Loucy (cell line): ENCODE results near the gene PARP6.

Experiments used
- CTCF ChIP-seq: fragments of 200-600 bp; sonication (generic); conservative IDR thresholded peaks from 2 replicates; pipeline ENCODE4 v1.5.1; 2014; ENCODE audit warnings: mild to moderate bottlenecking, antibody characterized with exemption, low read length
- EZH2phosphoT487 ChIP-seq: fragments of 200-600 bp; IDR thresholded peaks from 2 replicates; pipeline ENCODE4 v1.6.1; 2018; ENCODE audit warnings: antibody characterized with exemption, mild to moderate bottlenecking, moderate library complexity, borderline replicate concordance

- TF ChIP-seq CTCF, result no peak
- TF ChIP-seq EZH2phosphoT487, result no peak
Observed at GRCh38 chr15:72271895-72272212, 500 bp downstream of the PARP6 start.
